Measurements from ENCODE around the gene COPS6.

COPS6 gene

DNA sequence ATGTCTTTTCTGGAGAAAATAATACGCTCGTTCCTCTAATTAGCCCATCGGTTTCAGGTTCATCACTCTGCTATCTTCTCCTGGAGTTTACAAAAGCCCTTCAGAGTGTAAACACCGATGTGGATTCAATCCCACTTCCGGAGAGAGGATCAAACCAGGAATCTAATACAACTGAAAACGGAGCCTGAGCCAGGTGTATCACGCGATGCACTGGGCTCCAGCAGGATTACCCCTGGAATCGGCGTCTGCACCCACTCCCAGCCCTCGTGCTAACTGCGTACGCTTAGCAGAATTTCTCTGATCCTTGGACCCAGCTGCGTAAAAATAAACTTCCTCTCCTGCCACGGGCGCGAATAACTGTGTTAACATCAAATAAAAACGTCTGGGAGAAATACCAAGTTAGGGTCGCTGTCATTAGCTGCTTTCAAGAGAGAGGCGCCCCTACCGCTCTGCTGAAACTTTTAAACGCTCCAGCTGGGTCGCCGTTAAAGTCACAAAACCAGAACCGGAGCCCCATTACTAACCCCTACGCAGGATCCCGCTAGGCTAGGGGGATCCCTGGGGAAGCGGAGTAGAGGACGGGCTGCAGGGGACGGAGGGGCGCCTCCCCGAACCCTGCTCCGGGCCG lies 7.7 kb upstream of the COPS6 start:
- peaks cover 29% of the 10 kb centered on the region for H3K79me2 ChIP-seq (ENCODE audit: insufficient read depth, low read length)
- no peak overlapping the region; the same call in 1 of the 2 replicates for H3K27ac ChIP-seq (ENCODE audit: low read depth, low read length)
- peak overlapping the region; percentile 88 for H3K4me3 ChIP-seq (ENCODE audit: insufficient read depth, low read length, poor library complexity, severe bottlenecking)
- H3F3A ChIP-seq (ENCODE audit: insufficient read depth) = peaks cover 16% of the 10 kb centered on the region
- TF ChIP-seq, protein P1, sequence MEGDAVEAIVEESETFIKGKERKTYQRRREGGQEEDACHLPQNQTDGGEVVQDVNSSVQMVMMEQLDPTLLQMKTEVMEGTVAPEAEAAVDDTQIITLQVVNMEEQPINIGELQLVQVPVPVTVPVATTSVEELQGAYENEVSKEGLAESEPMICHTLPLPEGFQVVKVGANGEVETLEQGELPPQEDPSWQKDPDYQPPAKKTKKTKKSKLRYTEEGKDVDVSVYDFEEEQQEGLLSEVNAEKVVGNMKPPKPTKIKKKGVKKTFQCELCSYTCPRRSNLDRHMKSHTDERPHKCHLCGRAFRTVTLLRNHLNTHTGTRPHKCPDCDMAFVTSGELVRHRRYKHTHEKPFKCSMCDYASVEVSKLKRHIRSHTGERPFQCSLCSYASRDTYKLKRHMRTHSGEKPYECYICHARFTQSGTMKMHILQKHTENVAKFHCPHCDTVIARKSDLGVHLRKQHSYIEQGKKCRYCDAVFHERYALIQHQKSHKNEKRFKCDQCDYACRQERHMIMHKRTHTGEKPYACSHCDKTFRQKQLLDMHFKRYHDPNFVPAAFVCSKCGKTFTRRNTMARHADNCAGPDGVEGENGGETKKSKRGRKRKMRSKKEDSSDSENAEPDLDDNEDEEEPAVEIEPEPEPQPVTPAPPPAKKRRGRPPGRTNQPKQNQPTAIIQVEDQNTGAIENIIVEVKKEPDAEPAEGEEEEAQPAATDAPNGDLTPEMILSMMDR (IDR thresholded peaks at IDR 0.05; ENCODE audit: insufficient read depth, low read length, poor library complexity, severe bottlenecking) = no peak
- TF ChIP-seq EZH2phosphoT487 (conservative IDR thresholded peaks at IDR 0.05; ENCODE audit: low read length) = no peak
- peak overlapping the region; percentile 70 for H3K9ac ChIP-seq (ENCODE audit: low read length)
- no peaks in the 10 kb centered on the region; the same call in 1 of the 2 replicates for H3K27me3 ChIP-seq (ENCODE audit: low read length)
- H3K9me3 ChIP-seq (ENCODE audit: insufficient read depth, low read length) = no peaks in the 10 kb centered on the region
- H3K36me3 ChIP-seq (ENCODE audit: low read length) = no peaks in the 10 kb centered on the region
- H4K20me1 ChIP-seq (ENCODE audit: low read depth, low read length) = no peaks in the 10 kb centered on the region
- peak overlapping the region; percentile 70 for H3K4me2 ChIP-seq (ENCODE audit: low read depth, low read length, poor library complexity, severe bottlenecking)
- H2AFZ ChIP-seq (ENCODE audit: low read depth, low read length, severe bottlenecking) = peak overlapping the region; percentile 17
- H3K9me2 ChIP-seq (replicated peaks; ENCODE audit: insufficient read depth, low read length) = no peaks in the 10 kb centered on the region

DNA sequence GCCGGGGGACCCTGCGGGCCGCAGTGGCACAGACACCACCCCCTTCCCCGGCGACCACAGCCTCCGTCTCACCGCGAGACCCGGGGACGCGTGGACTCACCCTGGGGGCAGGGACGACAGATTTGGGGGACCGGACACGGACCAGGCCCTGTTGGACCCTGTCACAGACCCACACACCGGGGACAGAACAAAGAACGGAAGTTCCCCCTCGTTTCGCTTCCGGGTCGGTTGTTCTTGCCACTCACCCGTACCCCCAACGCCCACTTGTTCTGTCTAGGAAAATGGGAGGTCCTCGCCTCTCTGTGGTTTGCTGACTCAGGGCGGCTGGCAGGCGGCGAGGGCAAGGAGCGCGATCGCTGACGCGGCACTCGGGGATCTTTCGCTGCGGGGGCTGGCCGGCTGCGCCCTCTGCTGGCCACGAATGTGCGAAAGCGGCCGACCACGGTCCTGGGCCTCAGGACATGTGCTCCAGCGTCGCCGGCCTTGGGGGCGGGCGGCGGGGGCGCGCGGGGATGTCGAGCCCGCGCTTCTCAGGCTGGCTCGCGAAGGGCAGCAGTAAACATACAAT lies 7.2 kb upstream of the COPS6 start, which contains the start of gene ZNF3:
ZNF3 (minus strand) TSS at position 189 of the 568 bp plus-strand sequence. CDS start 4,366 bp downstream, outside the sequence.
- Histone ChIP-seq H3K9ac (ENCODE audit: low read length) (peak within 1 kb of the TSS; percentile 70), H3K36me3 (ENCODE audit: low read length) (no peaks in the 10 kb centered on the region), H2AFZ (ENCODE audit: low read depth, low read length, severe bottlenecking) (peak within 1 kb of the TSS; percentile 55), H3K9me3 (ENCODE audit: insufficient read depth, low read length) (no peaks in the 10 kb centered on the region), H3K79me2 (ENCODE audit: insufficient read depth, low read length) (peaks cover 29% of the 10 kb centered on the region), H3K9me2 (replicated peaks; ENCODE audit: insufficient read depth, low read length) (no peaks in the 10 kb centered on the region), H4K20me1 (ENCODE audit: low read depth, low read length) (no peaks in the 10 kb centered on the region), H3K27me3 (ENCODE audit: low read length) (no peaks in the 10 kb centered on the region; the same call in 1 of the 2 replicates), H3K4me2 (ENCODE audit: low read depth, low read length, poor library complexity, severe bottlenecking) (peak within 1 kb of the TSS; percentile 70), H3F3A (ENCODE audit: insufficient read depth) (peaks cover 16% of the 10 kb centered on the region), H3K4me3 (ENCODE audit: insufficient read depth, low read length, poor library complexity, severe bottlenecking) (peak within 1 kb of the TSS; percentile 88), H3K27ac (ENCODE audit: low read depth, low read length) (peak within 1 kb of the TSS; percentile 50)
- TF ChIP-seq, protein P1 (IDR thresholded peaks at IDR 0.05; ENCODE audit: insufficient read depth, low read length, poor library complexity, severe bottlenecking) = peak; percentile 99
- no peak for TF ChIP-seq EZH2phosphoT487 (conservative IDR thresholded peaks at IDR 0.05; ENCODE audit: low read length)

GRCh38 chr7:100082978-100083377 lies 5.8 kb upstream of the COPS6 start:
- no peaks in the 10 kb centered on the region for H3K36me3 ChIP-seq (ENCODE audit: low read length)
- no peaks in the 10 kb centered on the region for H3K9me3 ChIP-seq (ENCODE audit: insufficient read depth, low read length)
- H3K9ac ChIP-seq (ENCODE audit: low read length) = no peak overlapping the region
- H3K27me3 ChIP-seq (ENCODE audit: low read length) = no peaks in the 10 kb centered on the region; the same call in 1 of the 2 replicates
- H3K4me2 ChIP-seq (ENCODE audit: low read depth, low read length, poor library complexity, severe bottlenecking) = peak overlapping the region; percentile 70
- H3K4me3 ChIP-seq (ENCODE audit: insufficient read depth, low read length, poor library complexity, severe bottlenecking) = no peak overlapping the region
- H3K9me2 ChIP-seq (replicated peaks; ENCODE audit: insufficient read depth, low read length) = no peaks in the 10 kb centered on the region
- no peaks in the 10 kb centered on the region for H4K20me1 ChIP-seq (ENCODE audit: low read depth, low read length)
- TF ChIP-seq EZH2phosphoT487 (conservative IDR thresholded peaks at IDR 0.05; ENCODE audit: low read length) = no peak
- TF ChIP-seq, protein P1 (IDR thresholded peaks at IDR 0.05; ENCODE audit: insufficient read depth, low read length, poor library complexity, severe bottlenecking) = no peak
- H3F3A ChIP-seq (ENCODE audit: insufficient read depth) = peaks cover 16% of the 10 kb centered on the region
- no peak overlapping the region for H2AFZ ChIP-seq (ENCODE audit: low read depth, low read length, severe bottlenecking)
- peaks cover 29% of the 10 kb centered on the region for H3K79me2 ChIP-seq (ENCODE audit: insufficient read depth, low read length)
- peak overlapping the region; percentile 28 for H3K27ac ChIP-seq (ENCODE audit: low read depth, low read length)

Measured in SU-DHL-6 (cell line).